SIG-M5 treated with dmso at 0.1 percent for 504 hours (cell line): ENCODE results near the gene CAPN15.
"Not testable (repeated sequence)": the region's sequence is repeated elsewhere in the genome, so short reads cannot be mapped to it uniquely, and the experiment has no call there.

Experiments
- DNase-seq: peaks from one replicate; lab custom pipeline; 2025; ENCODE audit not compliant: unreplicated experiment; lab: John Stamatoyannopoulos, UW

CAPN15 gene

DNA sequence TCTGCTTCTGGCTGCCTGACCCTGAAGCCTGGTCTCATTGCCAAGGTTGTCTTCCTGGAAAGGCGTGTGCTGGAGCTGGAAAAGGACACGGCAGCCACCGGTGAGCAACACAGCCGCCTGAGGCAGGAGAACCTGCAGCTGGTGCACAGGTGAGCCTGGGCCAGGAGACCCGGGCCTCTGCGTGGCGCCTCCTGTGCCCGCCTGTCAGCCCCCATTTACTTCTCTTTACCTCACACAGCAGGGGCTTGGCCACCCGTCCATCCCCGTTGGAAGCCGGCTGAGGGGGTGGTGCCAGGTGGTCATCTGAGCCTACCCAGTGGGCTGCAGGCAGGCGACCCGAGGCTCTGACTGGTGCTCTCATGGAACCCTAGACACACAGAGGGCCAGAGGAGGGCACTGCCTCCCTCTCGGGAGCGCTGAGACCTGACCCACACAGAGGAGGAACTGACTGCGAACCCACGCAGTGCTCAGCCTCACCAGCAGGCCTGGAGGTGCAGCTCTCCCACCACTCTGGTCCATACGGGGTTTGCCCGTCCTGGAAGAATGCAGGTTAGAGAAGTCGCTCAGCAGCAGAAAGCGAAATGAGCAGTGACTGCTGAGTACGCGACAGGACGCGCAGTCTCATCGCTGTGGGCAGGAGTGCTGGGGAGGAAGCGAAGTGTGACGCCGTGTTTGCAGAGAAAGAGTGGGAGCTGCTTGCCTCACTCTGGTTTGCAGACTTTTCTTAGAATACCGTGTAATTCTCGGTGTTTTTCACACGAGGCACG, 21.9 kb upstream of the CAPN15 start:
- DNase-seq, result no peak

- no peak for DNase-seq
Observed at GRCh38 chr16:506246-506546, 21.3 kb upstream of the CAPN15 start.

GRCh38 chr16:507527-507926, 20.0 kb upstream of the CAPN15 start:
- DNase-seq, result not testable (repeated sequence)

- DNase-seq, result no peak
Observed at GRCh38 chr16:507996-508395, 19.5 kb upstream of the CAPN15 start.

- DNase-seq, result no peak
Observed at GRCh38 chr16:508884-509736, 18.4 kb upstream of the CAPN15 start.

DNA sequence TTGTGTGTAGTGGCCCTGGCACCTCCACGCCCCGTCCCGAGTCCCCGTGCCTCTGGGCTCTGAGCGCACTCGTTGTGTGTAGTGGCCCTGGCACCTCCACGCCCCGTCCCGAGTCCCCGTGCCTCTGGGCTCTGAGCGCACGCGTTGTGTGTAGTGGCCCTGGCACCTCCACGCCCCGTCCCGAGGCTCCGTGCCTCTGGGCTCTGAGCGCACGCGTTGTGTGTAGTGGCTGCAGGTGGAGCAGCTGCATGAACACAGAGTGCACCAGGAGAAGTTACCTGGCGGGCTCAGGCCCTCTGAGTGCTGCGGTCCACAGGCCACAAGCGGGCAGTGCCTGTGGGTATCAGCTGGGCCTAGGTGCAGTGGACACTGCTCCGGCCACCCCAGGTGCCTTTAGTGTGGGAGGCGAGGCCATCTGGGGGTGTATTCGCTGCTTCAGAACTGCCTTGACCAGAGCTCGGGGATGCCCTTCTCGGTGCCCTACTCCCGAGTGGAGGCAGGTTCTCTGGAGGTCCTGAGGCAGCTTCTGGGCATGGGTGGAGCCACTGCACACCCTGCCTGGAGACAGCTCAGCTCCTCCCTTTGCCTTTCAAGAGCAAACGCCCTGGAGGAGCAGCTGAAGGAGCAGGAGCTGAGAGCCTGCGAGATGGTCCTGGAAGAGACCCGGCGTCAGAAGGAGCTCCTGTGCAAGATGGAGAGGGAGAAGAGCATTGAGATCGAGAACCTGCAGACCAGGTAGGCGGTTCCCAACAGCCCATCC, 17.3 kb upstream of the CAPN15 start:
- no peak for DNase-seq

GRCh38 chr16:512802-513201, 14.7 kb upstream of the CAPN15 start:
- no peak for DNase-seq

GRCh38 chr16:513950-514349, 13.6 kb upstream of the CAPN15 start:
- no peak for DNase-seq

DNA sequence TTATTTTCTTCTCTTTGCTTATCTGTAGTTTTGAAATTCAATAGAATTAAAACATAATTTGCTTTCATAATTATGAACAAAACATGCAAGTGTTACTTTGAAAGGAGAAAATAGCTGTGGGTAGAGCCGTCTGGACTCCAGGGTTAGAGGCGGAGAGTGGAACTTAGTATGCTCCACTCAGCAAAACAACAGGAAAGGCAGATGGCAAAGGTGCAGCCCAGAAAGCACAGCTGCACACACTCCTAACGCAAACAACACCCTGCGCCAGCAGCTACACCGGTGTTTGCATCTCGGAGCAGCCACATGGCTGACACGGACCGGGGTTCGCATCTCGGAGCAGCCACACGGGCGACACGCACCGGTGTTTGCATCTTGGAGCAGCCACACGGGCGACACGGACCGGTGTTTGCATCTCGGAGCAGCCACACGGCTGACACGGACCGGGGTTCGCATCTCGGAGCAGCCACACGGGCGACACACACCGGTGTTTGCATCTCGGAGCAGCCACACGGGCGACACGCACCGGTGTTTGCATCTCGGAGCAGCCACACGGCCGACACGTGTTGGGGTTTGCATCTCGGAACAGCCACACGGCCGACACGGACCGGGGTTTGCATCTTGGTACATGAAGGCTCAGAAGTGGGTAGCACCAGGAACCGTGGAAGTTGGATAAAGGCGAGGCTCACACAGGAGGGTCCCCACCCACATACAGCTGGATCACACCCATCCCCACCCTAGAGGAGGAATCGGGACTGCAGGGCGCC, 12.2 kb upstream of the CAPN15 start:
- no peak for DNase-seq

DNA sequence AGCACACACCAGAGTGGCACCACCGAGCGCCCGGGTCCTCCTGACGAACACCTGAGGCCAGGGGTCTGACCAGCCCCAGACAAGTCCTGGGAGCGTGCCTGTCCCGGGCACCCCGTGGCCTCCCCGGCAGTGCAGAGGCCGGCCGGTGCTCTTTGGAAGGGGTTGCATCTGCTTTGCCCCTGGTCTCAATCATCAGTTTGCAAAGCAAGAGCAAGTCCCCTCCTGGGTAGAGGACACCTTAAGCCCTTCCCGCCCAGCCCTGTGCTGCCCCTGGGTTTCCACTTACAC, 11.6 kb upstream of the CAPN15 start:
- no peak for DNase-seq

DNA sequence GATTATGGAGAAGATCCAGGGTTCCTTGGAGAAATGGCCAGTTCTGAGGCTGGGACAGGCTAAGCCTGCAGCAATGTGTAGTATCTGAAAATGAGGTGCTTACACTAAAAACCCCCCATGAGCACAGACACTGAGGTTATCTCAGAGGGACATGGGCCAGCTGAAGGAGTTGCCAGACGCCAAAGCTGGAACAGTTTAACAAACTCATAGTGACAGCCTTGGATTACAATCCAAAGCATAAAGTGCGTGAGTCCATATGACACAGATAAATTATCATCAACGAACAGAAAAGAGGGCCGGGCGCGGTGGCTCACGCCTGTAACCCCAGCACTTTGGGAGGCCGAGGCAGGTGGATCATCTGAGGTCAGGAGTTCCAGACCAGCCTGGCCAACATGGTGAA, 11.2 kb upstream of the CAPN15 start:
- DNase-seq, result no peak

DNA sequence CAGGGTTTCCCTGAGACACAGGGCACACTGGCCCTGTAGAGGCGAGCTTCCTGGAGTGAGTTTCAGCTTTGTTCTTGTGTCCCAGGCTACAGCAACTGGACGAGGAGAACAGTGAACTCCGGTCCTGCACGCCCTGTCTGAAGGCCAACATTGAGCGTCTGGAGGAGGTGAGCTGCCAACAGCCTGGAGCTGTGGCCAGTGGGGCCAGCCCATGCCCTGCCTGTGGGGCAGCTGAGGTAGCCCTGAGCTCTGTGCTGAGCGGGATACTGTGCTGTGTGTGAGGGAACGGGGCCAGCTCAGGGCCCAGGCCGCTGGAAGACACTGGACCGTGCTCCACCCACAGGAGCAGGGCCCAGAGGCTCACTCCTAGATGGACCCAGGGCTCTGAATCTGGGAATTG, 8.7 kb upstream of the CAPN15 start:
- no peak for DNase-seq

DNA sequence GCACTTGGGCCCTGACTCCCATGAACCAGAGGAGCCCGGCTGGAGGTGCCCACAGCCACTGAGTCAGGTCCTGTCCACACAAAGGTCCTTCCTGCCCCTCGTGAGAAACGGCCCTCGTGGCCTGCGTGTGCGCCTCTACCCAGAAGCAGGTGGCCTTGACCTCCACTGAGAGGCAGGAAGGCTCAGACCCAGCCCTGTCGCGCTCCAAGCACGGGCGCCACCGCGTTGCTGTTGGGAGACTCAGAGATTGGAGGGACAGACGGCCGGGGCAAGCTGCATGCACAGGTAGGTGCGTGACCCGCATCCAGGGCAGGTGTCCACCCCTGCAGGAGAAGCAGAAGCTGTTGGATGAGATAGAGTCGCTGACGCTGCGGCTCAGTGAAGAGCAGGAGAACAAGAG, 8.1 kb upstream of the CAPN15 start:
- DNase-seq, result no peak

- DNase-seq, result no peak
Observed at GRCh38 chr16:519841-520687, 7.4 kb upstream of the CAPN15 start.

DNA sequence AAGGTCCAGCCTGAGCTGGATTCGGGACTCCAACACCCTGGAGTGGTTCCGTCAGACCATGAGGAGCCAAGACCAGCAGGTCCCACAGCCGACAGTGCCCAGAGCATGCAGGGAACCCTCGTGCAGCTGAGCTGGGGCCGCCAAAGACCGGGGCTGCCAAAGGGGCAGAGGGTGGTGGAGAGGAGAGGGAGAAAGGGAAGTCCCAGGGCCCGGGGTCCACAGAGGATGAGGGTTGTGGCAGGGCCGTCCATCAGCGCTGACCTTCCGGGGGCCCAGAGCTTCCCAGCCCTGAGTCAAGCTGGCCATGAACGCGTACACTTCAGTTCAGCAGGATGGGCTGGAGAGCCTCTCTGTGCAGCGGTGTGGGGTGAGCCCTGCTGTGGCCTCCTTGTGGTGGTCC, 6.7 kb upstream of the CAPN15 start:
- DNase-seq, result no peak

DNA sequence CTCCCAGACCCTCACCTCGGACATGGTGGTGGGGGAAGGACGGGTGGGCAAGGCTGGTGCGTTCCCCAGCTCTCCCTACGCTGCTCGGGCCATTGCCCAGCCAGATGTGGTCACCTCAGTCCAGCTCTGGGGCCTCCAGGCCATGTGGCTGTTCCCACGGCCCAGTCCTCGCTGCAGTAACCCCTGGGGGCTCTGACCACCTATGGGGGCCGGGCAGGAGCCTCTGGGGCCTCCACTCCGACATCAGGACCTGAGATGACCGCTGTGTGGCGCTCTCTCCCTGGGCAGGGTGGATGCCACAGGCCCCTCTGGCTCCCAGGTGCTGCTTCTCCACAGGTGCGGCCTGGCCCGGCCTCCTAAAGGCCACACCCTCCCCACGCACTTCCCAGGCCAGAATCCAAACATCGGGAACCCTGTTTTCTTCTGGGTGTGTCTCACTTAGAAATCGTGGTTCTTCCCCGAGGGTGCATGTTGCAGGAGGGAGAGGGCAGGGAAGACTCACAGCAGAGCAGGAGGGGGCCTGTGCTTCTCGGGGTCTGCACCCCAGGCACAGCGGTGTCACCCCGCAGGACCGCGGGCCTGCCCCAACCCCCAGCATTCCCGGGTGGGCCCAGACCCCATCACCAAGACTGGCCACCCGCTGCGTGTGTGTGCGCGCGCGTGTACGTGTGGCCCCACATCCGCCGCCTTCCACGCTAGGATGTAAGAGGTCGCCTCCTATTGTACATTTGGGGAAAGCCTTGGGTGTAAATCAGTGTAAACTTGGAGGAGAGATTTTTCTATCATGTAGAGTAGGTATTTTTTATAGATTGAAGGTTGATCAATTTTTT, 5.9 kb upstream of the CAPN15 start:
- DNase-seq, result no peak

- no peak for DNase-seq
Observed at GRCh38 chr16:522320-523096, 5.0 kb upstream of the CAPN15 start.

- DNase-seq, result no peak
Observed at GRCh38 chr16:523097-523741, 4.3 kb upstream of the CAPN15 start.
